GM19455 (cell line): ENCODE data around the gene SLC2A4RG.

Source experiments
- ATAC-seq: cut with Tn5 transposase; IDR thresholded peaks from one replicate; pipeline ENCODE4 v1.9.1; 2021; ENCODE audit not compliant: unreplicated experiment

SLC2A4RG gene

GRCh38 chr20:63739130-63740069 lies at the start of gene SLC2A4RG:
SLC2A4RG (plus strand) TSS chr20:63739776; CDS start chr20:63739913, 137 bp downstream.
- no peak for ATAC-seq

GRCh38 chr20:63690003-63690897 lies 49.3 kb upstream of the SLC2A4RG start:
- no peak for ATAC-seq

- no peak for ATAC-seq
Measured at GRCh38 chr20:63690898-63691710, 48.5 kb upstream of the SLC2A4RG start.

GRCh38 chr20:63691711-63692435 lies 47.7 kb upstream of the SLC2A4RG start:
- ATAC-seq = no peak

GRCh38 chr20:63692436-63693082 lies 47.0 kb upstream of the SLC2A4RG start:
- no peak for ATAC-seq

GRCh38 chr20:63693083-63693732 lies 46.4 kb upstream of the SLC2A4RG start:
- no peak for ATAC-seq

GRCh38 chr20:63693733-63694583 lies 45.6 kb upstream of the SLC2A4RG start:
- ATAC-seq = no peak

- ATAC-seq = no peak
Measured at GRCh38 chr20:63694584-63695423, 44.8 kb upstream of the SLC2A4RG start.

- no peak for ATAC-seq
Measured at GRCh38 chr20:63695424-63696305, 43.9 kb upstream of the SLC2A4RG start.

GRCh38 chr20:63696306-63696627 lies 43.3 kb upstream of the SLC2A4RG start:
- no peak for ATAC-seq

GRCh38 chr20:63696628-63697356 lies 42.8 kb upstream of the SLC2A4RG start, which contains the start of gene TNFRSF6B:
TNFRSF6B (plus strand) TSS chr20:63696652; CDS start chr20:63696768, 116 bp downstream.
- no peak for ATAC-seq

- ATAC-seq = no peak
Measured at GRCh38 chr20:63697357-63697867, 42.2 kb upstream of the SLC2A4RG start.

GRCh38 chr20:63697868-63698545 lies 41.6 kb upstream of the SLC2A4RG start:
- no peak for ATAC-seq

GRCh38 chr20:63698739-63699465 lies 40.7 kb upstream of the SLC2A4RG start:
- no peak for ATAC-seq
